ENCODE measurements around the gene HLF.

Gene HLF

GRCh38 chr17:55275894-55276804 is 11.4 kb downstream of the HLF start:
- peak; percentile 23 for DNase-seq

DNA sequence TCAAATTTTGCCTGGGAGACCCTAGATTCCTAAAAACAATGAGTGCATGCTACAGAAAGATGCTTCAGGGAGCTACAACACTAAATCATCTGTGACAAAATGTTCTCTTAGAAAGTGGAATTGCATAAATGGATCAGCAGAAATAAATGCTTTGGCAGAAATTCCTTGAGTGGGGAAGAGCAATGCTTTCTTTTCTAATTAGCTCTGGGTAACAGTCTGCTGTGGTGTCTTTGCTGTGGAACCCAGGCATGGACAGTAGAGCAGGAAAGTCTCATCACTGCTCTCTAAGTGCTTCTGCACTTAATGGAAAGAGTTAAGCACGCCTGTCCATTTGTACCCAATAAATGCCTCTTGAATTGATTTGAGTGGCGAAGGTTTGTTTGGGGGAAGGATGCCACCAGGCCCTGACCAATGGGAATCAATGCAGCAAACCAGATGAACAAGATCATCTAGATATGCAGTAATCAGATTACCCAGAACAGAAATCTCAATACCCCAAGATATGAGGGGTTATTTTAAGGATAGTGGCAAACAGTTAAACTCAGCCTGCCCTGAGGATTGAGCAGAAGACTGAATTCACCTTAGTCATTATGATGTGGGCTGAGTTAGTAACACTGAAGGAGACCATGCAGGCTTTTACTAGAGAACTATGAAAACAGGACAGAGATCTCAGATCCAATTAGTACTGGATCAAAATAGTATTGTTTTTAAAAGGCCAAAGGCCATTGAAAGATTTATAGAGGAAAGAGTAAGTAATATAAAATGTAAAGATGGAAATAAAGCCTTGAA is 13.6 kb downstream of the HLF start:
- DNase-seq: no peak

GRCh38 chr17:55279203-55279602 is 14.4 kb downstream of the HLF start:
- DNase-seq: no peak

GRCh38 chr17:55279788-55280187 is 15.0 kb downstream of the HLF start:
- DNase-seq: no peak

DNA sequence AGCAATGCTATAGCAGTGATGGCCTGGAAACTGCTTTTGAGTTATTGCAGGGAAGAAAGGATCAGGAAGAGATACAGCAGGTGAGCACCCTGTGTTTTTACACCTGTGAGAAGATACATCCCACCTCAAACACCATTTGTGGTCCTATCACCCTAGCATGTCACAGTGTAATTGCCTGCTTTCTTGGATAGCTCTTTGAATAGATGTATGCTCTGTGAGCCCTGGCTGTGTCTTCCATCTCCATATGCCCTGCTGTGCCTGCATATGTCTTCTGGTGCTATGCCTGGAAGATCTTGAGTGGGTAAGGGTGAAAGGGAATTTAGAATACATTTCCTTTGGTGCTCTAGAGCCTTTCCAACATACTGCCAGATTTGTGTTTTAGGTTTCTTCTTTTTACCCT is 15.5 kb downstream of the HLF start:
- DNase-seq: no peak

DNA sequence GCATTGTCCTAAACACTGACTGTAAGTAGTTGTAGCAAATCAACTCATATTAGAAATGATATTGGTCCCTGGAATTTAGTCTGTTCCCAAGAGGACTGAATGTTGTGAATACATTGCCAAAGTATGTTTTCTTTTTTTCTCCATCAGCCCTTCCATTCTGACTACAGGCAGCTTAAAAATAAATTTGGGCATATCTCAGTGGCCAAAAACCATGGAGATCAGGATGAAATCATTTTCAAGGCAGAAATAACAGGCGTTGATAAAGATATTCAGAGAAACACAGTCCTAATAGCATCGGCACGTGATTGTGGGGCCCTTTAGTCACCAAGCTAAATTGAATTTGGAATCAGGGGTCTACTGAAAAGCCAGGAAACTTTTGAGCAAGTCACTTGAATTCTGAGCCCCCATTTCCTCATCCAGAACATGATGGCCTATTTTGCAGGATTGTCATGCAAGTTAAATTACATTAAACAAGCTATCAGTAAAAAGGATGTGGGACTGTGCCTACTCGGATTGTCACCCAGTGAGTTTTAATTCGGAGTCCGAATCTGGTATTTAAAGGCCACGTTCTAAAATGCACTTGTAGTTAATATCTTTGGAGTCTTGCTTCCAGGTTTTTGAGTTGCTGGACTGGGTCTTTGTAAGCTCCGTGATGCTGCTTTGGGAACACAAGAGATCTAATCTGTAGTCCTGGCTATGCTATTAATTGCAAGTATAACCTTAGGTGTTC is 17.1 kb downstream of the HLF start:
- DNase-seq: no peak

GRCh38 chr17:55282379-55282702 is 17.6 kb downstream of the HLF start:
- no peak for DNase-seq

GRCh38 chr17:55282741-55283140 is 18.0 kb downstream of the HLF start:
- DNase-seq: no peak

DNA sequence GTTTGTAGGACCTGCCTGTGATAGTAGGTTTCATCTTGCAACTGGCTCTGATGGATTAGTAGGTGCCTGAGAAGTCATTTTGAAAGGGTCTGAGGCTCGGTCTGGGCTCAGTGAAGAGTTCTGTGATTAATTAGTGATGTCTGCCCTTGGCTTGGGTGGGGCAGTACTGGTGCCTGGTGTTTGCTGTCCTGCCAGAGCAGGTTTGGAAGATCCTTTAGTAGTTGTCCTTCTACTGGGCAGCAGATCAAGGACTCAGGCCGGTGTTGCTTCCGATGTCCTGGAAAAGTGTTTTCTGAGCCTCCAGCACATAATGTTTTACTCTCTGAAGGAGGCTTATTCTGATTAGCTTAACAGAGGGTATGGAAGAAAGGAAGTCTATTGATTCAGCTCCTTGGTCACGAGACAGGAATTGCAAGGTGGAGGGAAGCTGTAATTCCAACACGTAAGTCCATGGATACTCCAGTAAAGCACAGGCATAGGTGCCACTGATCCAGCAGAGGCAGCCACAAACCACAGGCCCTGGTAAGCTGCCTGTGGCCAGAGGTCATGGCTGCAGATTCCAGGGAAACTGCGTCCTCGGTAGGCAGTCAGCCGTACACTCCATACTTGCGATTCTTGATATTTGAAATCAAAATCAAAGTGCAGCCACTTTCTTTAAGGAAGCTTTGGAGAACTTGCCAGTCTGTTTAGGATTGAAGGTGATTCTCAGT is 18.7 kb downstream of the HLF start:
- no peak for DNase-seq

- no peak for DNase-seq
These were observed 19.5 kb downstream of the HLF start for GRCh38 chr17:55284001-55284884.

GRCh38 chr17:55284944-55285339 is 20.2 kb downstream of the HLF start:
- no peak for DNase-seq

DNA sequence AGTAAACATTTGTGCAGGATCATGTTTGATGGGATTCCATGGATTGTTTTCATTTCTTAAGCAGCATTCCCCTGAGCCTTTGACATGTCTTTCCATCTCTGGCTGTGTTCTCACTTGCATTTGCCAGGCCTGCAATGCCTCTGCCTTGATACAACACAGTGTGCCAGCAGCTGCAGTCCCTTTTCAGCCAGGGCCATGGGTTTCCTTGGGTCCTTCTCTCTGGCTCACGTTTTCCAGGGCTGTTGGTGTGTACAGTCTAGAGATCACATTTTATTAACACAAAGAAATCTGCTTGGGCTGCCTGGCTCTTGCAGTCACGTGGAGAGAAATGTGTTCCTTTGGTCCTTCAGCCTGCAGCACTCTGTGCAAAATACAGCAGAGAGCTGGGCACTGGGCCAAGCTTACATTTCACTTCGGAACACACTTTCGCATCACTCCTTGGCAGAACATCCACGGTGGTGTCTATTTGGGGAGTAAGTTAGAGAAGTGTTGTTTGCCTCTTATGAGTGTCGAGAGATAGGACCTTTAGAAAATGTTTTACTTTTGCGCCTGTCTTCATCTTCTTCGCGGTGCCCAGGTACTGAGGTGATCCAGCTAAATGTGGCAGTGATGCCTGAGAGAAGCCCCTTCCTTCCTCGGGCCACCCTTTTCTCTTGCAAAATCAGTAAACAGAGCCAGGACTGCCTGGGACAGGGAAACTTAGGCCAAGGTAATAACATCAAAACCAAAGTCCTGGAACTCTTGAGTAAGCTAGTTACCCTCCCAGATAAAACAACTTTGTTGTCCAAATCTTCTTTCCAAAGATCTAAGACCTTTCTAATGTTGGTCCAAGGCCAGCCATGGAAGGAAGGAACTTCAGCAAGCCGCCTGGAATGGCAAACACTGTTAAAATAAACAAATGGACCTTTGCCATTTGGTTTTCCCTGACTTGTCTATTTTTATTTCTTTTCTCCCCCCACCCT is 20.9 kb downstream of the HLF start:
- peak; percentile 20 for DNase-seq

DNA sequence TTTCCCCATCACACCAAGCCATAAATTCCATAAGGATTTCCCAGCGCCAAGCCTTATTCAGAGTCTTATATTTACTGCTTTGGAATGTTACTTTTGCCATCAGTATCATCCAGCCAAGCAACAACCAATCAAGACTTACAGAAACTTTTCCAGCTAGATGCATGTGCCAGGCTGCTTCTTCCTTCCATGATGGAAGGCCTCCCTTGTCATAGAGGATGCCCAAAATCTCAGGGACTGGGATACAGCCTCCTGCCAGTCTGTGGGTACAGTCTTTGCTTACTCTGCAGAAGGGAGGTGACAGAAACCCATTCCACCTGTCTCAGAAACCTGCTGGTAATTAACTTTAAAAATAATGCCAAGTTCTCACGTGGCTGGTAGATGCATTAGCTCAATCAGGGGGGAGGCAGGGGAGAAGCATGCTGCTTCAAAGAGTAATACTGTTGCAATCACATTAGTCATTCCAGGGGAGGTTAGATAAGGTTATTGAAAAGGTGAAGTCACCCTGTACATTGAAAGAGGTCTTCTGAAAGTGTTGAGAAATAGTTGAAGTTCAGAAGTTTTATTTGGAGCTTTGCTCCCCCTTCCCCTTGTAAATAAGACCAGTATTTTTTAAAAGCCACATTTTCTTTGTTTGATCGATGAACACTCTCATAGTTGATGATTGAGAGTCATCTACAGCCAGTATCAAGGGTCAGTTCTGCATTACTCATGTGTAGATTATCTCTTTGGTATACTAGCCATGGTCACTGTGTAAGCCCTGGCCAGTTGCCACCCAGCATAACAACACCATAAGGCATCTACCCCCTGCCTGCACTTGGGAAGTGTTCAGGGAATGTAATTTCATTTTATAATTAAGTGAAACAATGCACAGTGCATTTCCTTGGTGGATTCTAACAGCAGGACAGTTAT is 22.2 kb downstream of the HLF start:
- peak; percentile 68 for DNase-seq

DNA sequence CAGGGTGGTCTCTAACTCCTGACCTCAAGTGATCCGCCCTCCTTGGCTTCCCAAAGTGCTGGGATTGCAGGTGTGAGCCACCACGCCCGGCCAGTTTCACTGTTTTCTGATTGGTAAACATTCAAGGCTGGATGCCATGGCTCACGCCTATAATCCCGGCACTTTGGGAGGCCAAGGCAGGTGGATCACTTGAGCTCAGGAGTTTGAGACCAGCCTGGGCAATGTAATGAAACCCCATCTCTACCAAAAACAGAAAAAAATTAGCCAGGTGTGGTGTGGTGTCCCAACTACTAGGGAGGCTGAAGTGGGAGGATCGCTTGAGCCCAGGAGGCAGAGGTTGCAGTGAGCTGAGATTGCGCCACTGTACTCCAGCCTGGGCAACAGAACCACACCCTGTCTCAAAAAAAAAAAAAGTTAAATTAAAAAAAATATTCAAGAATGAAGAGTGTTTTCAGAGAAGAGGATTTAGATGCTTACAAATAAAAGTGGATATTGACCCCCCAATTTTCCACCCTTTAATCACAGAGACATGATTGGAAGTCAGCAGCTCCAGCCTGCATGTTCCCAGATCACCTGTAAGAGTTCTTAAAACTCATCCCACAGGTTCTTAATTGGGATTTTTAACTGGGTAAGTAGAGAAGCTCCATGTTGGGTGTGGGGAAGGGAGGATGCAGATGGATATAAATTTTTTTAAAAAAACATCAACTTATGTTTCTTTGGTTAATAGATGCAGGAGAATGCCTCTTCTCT is 23.8 kb downstream of the HLF start:
- DNase-seq: no peak

- DNase-seq: no peak
These were observed 24.3 kb downstream of the HLF start for GRCh38 chr17:55289106-55289446.

GRCh38 chr17:55289978-55290377 is 25.2 kb downstream of the HLF start:
- DNase-seq: no peak

GRCh38 chr17:55290492-55291113 is 25.8 kb downstream of the HLF start:
- DNase-seq: no peak

DNA sequence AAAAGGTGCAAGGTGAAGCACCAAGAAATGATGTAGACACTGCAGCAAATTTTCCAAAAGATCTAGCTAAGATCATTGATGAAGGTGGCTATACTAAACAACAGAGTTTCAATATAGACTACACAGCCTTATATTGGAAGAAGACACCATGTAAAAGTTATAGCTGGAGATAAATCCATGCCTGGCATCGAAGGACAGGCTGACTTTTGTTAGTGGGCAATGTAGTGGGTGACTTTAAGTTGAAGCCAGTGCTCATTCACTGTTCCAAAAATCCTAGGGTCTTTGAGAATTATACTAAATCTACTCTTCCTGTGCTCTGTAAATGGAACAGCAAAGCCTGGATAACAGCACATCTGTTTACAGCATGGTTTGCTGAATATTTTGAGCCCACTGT is 26.4 kb downstream of the HLF start:
- no peak for DNase-seq
